Type B pancreatic cell (in vitro differentiated cells): ENCODE measurements around the gene LOC101059915.

Source experiments
- DNase-seq: peaks from one replicate; pipeline ENCODE4 v3.0.0; 2021; ENCODE audit warnings: mixed read lengths; ENCODE audit not compliant: unreplicated experiment; ENCODE audit errors: extremely low spot score
- H3K27ac Mint-ChIP-seq: 2 replicates; pipeline ENCODE4 v1.8.0; 2021; ENCODE audit warnings: mild to moderate bottlenecking, mixed read lengths
- H3K27me3 Mint-ChIP-seq: 2 replicates; pipeline ENCODE4 v1.8.0; 2021; ENCODE audit warnings: mixed read lengths
- H3K36me3 Mint-ChIP-seq: 2 replicates; pipeline ENCODE4 v1.8.0; 2021; ENCODE audit warnings: mixed read lengths
- H3K4me1 Mint-ChIP-seq: one replicate; pipeline ENCODE4 v1.8.0; 2021; ENCODE audit warnings: mixed read lengths; ENCODE audit not compliant: unreplicated experiment
- H3K4me3 Mint-ChIP-seq: 2 replicates; pipeline ENCODE4 v1.8.0; 2021; ENCODE audit warnings: mild to moderate bottlenecking, mixed read lengths
- H3K9me3 Mint-ChIP-seq: 2 replicates; pipeline ENCODE4 v1.8.0; 2021; ENCODE audit warnings: mixed read lengths
- TF ChIP-seq, protein P1 (sequence below): fragments of 200-600 bp; sonication (generic); conservative IDR thresholded peaks from 2 replicates; pipeline ENCODE4 v1.5.0; 2021; ENCODE audit warnings: antibody characterized with exemption, mild to moderate bottlenecking

Gene LOC101059915

DNA sequence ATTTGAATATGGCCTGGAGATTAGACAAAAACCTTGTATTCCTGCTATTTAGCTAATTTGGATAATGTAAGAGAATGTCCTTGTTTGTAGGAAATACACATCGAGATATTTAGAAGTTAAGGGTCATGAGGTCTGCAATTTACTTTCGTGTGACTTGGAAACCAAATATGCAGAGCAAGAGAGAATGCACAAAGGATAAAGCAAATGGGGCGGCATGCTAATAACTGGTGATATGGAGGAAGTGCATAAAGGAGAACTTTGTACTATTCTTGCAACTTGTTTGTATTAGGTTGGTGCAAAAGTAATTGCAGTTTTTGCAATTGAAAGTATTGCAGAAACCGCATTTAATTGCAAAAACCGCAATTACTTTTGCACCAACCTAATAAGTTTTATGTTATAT, 41.9 kb upstream of the LOC101059915 start:
- Mint-ChIP-seq H3K36me3 (no peaks in the 10 kb centered on the region), H3K4me3 (no peak overlapping the region), H3K27me3 (no peaks in the 10 kb centered on the region), H3K27ac (no peak overlapping the region), H3K4me1 (peaks cover 3% of the 10 kb centered on the region), H3K9me3 (no peaks in the 10 kb centered on the region)
- DNase-seq, result no peak
- TF ChIP-seq, protein P1, sequence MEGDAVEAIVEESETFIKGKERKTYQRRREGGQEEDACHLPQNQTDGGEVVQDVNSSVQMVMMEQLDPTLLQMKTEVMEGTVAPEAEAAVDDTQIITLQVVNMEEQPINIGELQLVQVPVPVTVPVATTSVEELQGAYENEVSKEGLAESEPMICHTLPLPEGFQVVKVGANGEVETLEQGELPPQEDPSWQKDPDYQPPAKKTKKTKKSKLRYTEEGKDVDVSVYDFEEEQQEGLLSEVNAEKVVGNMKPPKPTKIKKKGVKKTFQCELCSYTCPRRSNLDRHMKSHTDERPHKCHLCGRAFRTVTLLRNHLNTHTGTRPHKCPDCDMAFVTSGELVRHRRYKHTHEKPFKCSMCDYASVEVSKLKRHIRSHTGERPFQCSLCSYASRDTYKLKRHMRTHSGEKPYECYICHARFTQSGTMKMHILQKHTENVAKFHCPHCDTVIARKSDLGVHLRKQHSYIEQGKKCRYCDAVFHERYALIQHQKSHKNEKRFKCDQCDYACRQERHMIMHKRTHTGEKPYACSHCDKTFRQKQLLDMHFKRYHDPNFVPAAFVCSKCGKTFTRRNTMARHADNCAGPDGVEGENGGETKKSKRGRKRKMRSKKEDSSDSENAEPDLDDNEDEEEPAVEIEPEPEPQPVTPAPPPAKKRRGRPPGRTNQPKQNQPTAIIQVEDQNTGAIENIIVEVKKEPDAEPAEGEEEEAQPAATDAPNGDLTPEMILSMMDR, result no peak

DNA sequence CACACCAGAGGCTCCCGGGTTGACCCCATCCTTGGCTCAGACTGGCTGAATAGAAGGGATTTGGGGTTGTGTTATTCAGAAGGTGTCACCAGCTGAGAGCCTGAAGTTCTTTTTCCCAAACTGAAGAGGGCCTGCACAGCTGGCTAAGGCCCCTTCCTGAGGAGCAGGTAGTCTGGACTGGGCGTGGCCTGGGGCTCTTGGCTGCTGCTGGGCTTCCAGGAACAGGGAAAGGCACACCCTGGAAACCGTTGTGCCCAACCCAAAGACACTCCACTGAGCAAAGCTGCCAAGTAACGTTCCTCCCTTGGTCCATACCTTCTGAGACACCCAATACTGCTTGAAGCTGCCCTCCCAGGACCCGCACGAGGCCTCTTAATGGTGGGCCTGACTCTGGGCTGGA, 40.8 kb upstream of the LOC101059915 start:
- H3K36me3 Mint-ChIP-seq, result no peaks in the 10 kb centered on the region
- no peak overlapping the region for H3K4me3 Mint-ChIP-seq
- H3K27me3 Mint-ChIP-seq, result no peaks in the 10 kb centered on the region
- no peak for DNase-seq
- peaks cover 3% of the 10 kb centered on the region for H3K4me1 Mint-ChIP-seq
- TF ChIP-seq, protein P1, result no peak
- H3K9me3 Mint-ChIP-seq, result no peaks in the 10 kb centered on the region
- H3K27ac Mint-ChIP-seq, result no peak overlapping the region

DNA sequence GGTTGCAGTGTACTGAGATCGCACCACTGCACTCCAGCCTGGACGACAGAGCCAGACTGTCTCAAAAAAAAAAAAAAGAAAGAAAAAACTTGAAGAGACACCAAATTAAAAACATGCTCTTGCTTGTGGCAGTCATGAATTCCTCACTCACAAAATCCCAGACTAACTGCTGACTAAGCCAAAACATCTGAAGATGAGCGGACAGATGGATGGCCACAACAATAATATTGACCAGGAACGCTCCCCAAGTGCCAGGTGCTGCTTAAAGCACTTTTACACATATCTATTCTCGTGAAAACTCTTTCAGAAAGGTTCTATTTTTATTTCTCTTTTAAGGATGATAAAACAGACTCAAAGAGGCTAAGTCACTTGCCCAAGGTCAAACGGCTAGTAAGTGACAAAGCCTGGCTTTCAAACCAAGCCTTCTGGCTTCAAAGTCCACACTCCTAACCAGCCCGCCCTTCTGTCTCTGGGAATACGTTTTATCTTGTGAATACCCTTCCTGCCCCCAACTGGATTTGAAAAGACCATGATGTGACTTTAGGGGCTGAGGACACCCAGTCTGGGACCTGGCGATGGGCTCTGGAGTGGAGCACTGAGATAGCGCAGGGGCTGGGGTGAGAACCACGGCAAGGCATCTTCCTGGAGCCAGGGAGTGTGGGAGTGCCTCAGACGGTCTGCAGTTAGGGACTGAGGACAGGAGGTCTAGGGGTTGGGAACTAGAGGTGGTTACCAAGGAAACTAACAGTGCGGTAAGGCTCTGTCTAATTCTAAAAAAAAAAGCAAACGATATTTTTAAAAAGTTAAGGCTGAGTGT, 39.5 kb upstream of the LOC101059915 start:
- Mint-ChIP-seq H3K4me3 (no peak overlapping the region), H3K27me3 (no peaks in the 10 kb centered on the region), H3K27ac (no peak overlapping the region), H3K9me3 (no peaks in the 10 kb centered on the region), H3K36me3 (no peaks in the 10 kb centered on the region), H3K4me1 (peaks cover under 1% of the 10 kb centered on the region)
- no peak for DNase-seq
- TF ChIP-seq, protein P1, result no peak

DNA sequence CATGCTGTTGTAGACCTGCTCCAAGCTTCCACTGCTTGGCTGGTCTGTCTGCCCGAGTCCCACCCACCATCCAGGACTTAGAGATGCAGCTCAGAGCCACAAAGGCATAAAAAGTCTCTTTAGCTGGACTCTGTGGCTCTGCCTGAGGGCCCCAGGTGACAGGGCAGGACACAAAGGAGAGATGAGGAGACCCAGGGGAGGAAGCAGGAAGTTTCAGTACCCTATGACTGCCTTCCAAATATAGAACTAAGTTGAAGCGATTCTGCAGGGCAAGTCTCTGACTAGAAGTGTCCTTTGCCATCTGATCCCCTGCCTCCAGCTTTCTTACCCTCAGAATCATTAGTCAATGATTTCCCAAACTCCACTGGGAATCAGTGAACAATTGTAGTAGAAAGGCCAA, 37.9 kb upstream of the LOC101059915 start:
- H3K27ac Mint-ChIP-seq, result no peak overlapping the region
- H3K9me3 Mint-ChIP-seq, result no peaks in the 10 kb centered on the region
- no peaks in the 10 kb centered on the region for H3K4me1 Mint-ChIP-seq
- no peak overlapping the region for H3K4me3 Mint-ChIP-seq
- DNase-seq, result no peak
- TF ChIP-seq, protein P1, result no peak
- H3K36me3 Mint-ChIP-seq, result no peaks in the 10 kb centered on the region
- H3K27me3 Mint-ChIP-seq, result no peaks in the 10 kb centered on the region

DNA sequence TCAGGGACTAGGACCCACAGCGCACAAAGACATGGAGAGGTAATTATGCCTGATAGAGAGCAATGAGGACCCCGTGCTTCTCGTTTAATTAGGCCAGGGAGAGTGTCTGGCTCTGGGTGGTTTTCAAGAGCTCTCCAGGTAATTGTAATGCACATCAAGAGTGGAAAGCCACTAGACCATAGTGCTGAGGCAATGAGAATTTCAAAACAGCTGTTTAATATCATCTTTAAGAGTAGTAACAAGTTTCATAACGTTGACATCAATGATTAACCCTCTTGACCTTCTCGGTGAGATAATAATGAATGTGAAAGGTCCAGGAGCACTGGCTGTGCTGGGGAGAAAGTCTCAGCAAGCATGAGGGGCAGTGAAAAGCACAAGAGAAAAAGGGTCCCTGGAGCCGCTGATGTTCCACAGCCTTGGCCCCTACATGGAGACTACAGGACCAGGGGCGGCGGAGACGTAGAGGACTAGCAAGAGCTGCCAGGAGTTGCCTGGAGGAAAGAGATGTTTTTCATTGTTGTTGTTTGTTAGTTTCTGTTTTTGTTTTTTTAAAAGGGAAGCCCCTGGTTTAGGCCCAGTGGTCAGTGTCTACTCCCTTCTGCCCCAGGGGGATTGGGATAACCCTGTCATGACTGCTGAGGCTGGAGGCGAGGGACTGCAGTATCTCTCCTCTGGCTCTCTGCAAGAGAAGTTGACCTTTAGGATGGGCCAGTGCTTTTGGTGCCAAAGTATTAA, 34.3 kb upstream of the LOC101059915 start:
- H3K4me3 Mint-ChIP-seq, result no peak overlapping the region

More for the DNA sequence above, 34.3 kb upstream of the LOC101059915 start:
- DNase-seq, result no peak
- TF ChIP-seq, protein P1, result no peak
- no peak overlapping the region for H3K27ac Mint-ChIP-seq
- H3K4me1 Mint-ChIP-seq, result no peaks in the 10 kb centered on the region
- H3K9me3 Mint-ChIP-seq, result no peaks in the 10 kb centered on the region
- H3K27me3 Mint-ChIP-seq, result no peaks in the 10 kb centered on the region
- no peaks in the 10 kb centered on the region for H3K36me3 Mint-ChIP-seq
